HG02885 (cell line): ENCODE results near the gene SCAPER.
"Not testable (repeated sequence)": the region's sequence is repeated elsewhere in the genome, so short reads cannot be mapped to it uniquely, and the experiment has no call there.

Experiments used
- ATAC-seq: cut with Tn5 transposase; IDR thresholded peaks from one replicate; pipeline ENCODE4 v1.9.1; 2021; ENCODE audit warnings: mild to moderate bottlenecking; ENCODE audit not compliant: unreplicated experiment, poor library complexity

SCAPER gene

DNA sequence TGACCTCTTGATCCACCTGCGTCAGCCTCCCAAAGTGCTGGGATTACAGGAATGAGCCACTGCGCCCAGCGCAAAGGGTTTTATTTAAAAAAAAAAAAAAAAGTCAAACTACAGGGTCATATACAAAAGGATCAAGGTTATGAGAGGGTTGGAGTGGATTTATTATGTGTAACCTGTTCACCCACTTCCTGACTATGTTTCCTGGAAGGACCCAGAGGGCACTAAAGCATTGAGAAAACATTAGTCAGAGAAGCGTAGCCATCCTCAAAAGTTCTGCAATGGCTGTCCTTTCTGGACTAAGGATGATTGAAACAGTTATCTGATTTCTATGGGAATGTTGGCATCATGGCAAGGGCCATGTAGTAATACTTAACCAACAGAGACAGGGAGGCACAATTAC is 7.3 kb upstream of the SCAPER start:
- ATAC-seq: no peak

DNA sequence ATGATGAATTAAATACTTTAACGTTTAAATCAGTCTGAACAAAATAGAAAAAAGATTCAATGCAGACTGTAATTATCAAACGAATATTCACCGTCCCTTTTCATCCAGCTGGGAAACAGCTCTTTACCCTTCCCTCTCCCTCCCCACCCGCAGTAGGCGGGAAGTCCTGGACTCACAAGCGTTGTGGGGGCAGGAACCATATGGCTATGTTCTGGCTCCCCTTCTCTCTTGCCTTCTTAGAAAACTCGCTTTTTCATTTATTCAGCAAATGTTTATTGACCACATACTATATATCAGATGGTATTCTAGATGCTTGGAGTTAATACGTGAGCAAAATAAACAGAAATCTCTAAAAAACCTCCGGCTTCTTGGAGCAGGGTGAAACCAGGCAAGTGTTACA is 715 bp upstream of the SCAPER start:
- ATAC-seq: no peak

DNA sequence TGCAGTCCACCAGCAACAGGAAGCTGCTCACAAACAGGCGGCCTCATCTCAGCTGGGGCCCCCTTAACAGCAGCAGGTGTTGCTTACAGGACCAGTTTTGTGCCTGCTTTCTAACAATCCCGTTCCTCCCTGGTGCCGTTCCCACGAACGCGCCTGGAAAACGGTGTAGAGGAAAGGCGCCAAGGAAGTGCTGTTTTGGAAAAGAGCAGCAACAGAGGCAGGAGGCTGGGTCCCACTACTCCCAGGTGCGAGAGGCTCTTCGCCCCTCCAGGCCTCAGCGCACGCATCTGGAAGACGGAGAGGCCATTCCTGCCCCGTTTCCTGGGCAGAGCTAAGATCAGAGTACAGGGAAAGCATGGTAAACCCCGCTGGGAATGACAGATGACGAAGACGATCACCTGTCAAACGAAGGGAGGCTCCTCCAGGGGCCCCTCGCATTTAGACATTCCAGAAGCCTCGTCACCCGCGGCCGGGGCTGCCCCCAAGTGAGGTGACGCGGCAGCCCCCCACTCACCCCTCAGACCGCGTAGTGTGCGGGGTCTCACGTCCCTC is 603 bp downstream of the SCAPER start:
- ATAC-seq: no peak

DNA sequence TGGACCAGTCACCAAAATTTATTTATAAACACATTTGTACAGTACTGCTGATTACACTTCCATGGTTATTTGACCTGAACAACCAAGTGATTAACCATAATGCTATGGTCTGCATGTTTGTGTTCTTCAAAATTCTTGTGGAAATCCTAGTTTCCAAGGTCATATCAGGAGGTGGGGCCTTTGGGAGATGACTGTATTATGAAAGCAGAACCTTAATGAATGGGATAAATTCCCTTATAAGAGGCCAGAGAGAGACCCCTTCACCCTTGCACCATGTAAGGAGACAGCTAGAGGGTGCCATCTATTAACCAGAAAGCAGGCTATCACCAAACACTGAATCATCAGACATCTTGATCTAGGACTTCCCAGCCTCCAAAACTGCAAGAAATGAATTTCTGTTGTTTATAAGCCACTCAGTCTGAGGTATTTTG is 1.9 kb downstream of the SCAPER start:
- no peak for ATAC-seq

- no peak for ATAC-seq
These were observed 3.2 kb downstream of the SCAPER start for GRCh38 chr15:76901965-76902364.

- ATAC-seq: not testable (repeated sequence)
These were observed 5.2 kb downstream of the SCAPER start for GRCh38 chr15:76899931-76900310.

- not testable (repeated sequence) for ATAC-seq
These were observed 5.8 kb downstream of the SCAPER start for GRCh38 chr15:76899176-76899930.

DNA sequence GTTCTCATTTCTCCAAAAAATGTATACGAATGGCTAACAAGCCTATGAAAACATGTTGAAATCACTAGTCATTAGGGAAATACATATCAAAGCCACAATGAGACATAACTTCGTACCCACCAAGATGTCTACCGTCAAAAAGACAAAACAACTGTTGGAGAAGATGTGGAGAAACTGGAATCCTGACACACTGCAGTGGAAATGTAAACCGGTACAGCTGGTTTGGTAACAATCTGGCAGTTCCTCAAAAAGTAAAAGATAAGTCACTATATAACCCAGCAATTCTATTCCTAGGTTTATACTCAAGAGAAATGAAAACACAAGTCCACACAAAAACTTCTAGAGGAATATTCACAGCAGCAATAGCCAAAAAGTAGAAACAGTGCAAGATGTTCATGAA is 7.0 kb downstream of the SCAPER start:
- ATAC-seq: no peak

DNA sequence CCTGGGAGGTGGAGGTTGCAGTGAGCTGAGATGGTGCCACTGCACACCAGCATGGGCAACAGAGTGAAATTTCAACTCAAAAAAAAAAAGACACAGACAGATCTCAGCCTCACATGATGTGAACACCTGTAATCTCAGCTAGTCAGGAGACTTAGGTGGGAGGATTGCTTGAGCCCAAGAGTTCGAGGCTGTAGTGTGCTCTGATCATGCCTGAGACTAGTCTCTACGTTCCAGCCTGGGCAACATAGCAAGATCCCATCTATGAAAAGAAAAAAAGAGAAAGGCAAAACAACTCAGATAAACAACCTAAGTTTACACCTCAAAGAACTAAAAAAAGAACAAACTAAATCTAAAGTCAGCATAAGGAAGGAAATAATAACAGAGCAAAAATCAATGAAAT is 11.0 kb downstream of the SCAPER start:
- no peak for ATAC-seq

- ATAC-seq: not testable (repeated sequence)
These were observed 12.3 kb downstream of the SCAPER start for GRCh38 chr15:76892836-76893235.

DNA sequence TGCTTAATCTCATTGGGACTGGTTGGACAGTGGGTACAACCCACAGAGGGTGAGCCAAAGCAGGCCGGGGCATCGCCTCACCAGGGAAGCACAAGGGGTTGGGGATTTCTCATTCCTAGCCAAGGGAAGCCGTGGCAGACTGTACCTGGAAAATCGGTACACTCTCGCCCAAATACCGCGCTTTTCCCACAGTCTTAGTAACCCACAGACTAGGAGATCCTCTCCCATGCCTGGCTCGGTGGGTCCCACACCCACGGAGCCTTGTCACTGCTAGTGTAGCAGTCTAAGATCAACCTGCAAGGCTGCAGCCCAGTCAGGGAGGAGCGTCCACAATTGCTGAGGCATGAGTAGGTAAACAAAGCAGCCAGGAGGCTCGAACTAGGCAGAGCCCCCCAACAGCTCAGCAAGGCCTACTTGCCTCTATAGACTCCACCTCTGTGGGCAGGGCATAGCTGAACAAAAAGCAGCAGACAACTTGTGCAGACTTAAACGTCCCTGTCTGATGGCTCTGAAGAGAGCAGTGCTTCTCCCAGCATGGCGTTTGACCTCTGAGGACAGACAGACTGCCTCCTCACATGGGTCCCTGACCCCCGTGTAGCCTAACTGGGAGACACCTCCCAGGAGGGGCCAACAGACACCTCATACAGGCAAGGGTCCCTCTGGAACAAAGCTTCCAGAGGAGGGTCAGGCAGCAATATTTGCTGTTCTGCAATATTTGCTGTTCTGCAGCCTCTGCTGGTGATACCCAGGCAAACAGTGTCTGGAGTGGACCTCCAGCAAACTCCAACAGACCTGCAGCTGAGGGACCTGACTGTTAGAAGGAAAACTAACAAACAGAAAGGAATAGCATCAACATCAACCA is 17.6 kb downstream of the SCAPER start:
- ATAC-seq: not testable (repeated sequence)

- no peak for ATAC-seq
These were observed 19.9 kb downstream of the SCAPER start for GRCh38 chr15:76885212-76885611.

GRCh38 chr15:76875911-76876310 is 29.2 kb downstream of the SCAPER start:
- ATAC-seq: no peak

DNA sequence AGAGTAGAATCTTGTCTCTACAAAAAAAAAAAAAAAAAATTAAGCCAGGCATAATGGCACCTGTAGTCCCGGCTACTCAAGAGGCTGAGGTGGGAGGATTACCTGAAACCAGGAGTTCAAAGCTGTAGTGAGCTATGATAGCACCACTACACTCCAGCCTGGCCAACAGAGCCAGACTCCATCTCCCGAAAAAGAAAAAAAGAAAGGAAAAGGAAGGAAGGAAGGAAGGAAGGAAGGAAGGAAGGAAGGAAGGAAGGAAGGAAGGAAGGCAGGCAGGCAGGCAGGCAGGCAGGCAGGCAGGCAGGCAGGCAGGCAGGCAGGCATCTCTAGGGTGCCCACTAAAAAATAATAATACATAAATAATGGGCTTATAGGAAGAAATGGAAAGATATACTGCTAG is 32.1 kb downstream of the SCAPER start:
- ATAC-seq: not testable (repeated sequence)

DNA sequence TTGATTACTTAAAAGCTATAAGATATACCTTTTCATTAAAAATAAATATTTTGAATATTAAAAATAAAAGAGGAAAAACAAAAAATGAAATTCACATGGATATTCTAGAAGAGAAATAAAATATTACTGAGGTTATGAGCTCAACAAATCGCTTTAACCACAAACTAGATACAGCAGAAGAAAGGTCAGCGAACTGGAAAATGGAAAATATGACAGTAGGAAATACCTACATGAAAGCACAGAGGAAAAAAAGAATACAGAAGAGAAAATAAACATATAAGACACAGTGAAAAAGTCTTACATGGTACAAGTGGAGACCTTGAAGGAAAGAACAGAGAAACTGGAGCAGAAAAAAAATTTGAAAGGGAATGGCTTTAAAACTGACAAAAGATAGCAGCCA is 33.2 kb downstream of the SCAPER start:
- ATAC-seq: no peak

GRCh38 chr15:76868740-76869139 is 36.4 kb downstream of the SCAPER start:
- ATAC-seq: no peak

DNA sequence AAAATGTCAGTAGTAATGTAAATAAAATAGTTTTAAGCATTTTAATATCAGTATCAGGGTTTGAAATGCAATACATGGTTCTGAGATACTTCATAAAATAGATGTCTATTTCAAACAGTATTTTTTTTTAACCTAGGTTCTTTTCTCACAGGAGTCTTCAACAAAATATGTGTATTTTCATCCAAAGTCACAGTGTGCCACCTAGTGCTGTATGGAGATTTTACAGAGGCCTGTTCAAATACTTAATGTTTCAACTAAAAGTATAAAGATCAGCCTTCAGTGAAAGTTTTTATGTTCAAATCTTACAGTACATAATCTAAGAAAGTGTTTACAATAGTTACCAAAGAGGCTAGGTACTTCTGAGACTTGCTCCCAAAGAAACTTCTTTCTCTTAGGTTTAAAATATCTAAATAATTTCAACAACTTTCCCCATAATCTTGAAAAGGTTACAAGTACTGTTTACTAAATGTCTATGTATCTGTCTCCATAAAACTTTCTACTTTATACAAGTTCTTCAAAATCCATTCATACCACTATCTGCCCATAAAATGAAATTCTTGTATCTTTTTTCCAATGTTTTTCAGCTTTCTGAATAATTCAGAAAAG is 38.3 kb downstream of the SCAPER start:
- ATAC-seq: no peak

DNA sequence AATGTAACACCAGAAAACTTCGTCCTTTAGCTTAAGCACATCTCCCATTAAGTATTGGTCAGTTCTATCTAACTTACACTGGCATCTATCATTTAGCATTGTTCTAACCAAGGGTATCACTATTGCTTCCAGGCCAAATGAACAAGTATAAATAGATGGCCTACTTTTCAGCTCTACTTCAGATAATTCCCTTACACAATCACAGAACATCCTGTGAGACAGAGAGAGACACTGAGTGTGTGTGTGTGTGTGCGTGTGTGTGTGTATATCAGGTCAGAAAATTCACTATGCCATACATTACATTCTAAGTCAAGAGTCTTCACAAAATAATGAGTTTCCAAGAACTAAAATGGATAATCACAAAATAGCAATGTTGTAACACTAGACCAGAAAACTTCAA is 39.1 kb downstream of the SCAPER start:
- no peak for ATAC-seq

DNA sequence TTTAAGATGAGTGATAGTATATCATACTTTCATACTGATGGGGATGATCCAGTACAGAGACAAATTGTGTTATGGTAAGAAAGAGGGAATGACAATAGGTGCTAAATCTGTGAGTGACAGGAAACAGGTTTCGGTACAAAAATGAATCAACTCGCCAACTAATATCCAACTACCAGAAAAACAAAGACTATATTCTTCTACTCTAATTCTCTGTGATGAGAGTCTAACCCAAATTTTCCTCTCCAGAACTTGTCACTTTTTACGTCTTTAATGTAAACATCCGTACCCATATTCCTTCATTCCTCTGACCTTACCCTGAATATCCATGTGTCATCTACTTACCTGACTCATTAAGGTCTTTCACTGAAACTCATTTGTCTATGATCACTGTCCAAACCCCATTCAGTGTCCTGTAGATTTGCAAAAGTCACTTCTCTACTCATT is 39.6 kb downstream of the SCAPER start:
- no peak for ATAC-seq

DNA sequence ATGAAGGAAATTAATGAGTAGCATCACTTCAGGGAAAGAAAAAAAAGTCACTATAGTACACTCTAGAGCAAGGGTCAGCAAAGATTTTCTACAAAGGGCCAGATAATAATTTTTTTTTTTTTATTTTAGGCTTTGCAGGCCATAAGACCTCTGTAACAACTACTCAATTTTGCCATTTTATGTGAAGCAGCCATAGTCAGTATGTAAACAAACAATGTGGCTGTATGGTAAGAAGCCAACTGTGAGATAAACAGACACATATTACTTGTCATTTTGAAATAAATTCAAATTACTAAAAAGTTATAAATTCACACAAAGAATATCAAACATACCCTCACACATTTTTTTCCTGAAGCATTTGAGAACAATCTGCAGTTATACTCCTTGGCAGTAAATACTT is 40.6 kb downstream of the SCAPER start:
- ATAC-seq: no peak

DNA sequence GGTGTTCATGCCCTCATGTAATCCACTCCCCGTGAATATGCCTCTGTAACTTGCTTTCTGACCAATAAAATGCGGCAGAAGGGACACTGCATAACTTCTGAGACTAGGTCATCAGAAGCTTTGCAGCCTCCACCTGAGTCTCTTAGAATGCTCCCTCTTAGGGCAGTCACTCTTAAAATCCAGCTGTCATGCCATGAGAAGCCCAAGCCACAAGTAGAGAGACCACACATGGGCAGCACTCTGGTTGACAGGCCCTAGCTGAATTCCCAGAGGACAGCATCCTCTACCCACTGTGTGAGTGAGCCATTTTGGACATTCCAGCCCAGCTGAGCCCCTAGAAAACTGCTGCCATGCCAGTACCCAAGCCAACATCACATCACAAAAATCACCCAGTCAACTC is 41.4 kb downstream of the SCAPER start:
- ATAC-seq: no peak
